GM20000 (cell line): ENCODE measurements around the gene CORO2A.
"Not testable (repeated sequence)": the region's sequence is repeated elsewhere in the genome, so short reads cannot be mapped to it uniquely, and the experiment has no call there.

Source experiments
- DNase-seq: peaks from one replicate; pipeline ENCODE4 v3.0.0; 2012; ENCODE audit warnings: low spot score
- TF ChIP-seq, protein P1 (sequence below): IDR thresholded peaks from 2 replicates; pipeline ENCODE4 v1.5.1; 2012; ENCODE audit warnings: mild to moderate bottlenecking, control low read depth; ENCODE audit errors: extremely low read depth, missing control alignments

Gene CORO2A

DNA sequence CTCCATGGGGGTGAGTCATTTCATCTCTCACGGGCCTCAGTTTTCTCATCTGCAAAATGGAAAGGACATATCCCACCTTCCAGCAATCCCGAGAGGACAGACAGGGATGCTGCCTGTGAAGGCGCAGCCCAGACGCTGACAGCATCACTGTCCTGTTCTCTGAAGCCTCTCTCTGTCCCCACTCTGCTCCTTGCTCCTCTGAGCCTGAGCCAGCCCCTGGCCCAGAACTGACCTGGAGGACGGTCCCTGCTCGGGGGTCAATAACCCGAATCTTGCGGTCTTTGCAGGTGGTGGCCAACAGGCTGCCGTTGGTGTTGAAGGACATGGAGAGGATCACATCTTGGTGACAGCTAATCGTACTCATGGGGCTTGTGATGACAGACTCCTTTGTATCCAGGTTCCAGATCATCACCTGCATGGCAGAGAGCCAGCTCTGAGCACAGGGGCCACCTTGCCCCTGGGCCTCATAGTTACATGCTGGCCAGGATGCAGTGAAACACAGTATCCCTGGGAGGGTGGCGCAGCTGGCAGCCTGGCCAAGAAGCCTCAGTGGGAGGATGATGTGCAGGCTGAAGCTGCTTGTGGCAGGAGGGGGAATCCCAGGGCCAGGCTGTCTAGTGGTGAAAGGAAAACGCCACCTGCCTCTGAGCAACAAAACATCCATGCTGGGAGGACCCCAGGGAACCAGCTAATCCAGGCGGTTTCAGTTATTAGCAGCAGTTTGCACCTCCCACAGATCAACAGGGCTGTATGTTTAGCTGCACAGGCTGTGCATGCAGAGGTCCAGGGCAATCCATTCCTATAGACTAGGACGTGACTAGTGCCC is 59.4 kb downstream of the CORO2A start:
- no peak for DNase-seq
- TF ChIP-seq, protein P1, sequence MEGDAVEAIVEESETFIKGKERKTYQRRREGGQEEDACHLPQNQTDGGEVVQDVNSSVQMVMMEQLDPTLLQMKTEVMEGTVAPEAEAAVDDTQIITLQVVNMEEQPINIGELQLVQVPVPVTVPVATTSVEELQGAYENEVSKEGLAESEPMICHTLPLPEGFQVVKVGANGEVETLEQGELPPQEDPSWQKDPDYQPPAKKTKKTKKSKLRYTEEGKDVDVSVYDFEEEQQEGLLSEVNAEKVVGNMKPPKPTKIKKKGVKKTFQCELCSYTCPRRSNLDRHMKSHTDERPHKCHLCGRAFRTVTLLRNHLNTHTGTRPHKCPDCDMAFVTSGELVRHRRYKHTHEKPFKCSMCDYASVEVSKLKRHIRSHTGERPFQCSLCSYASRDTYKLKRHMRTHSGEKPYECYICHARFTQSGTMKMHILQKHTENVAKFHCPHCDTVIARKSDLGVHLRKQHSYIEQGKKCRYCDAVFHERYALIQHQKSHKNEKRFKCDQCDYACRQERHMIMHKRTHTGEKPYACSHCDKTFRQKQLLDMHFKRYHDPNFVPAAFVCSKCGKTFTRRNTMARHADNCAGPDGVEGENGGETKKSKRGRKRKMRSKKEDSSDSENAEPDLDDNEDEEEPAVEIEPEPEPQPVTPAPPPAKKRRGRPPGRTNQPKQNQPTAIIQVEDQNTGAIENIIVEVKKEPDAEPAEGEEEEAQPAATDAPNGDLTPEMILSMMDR = no peak

DNA sequence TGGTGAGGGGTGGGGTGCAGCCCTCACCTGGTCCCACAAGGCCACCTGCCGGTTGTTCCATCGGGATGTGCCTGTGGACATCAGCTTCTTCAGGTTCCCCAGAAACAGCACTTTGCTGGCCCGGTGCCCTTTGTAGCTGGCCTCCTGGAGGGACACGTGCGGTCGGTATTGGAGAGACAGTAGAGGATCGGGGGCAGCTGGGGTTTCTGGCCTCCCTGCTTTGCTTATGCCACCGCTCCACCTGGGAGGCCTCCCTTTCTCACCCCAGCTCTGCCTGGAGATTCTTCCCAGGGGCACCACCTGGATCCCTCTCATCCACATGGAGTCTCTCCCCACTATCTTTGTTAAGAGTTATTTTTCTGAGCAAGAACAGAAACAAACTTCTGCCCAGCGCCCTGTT is 60.3 kb downstream of the CORO2A start:
- TF ChIP-seq, protein P1 = no peak
- DNase-seq = no peak

DNA sequence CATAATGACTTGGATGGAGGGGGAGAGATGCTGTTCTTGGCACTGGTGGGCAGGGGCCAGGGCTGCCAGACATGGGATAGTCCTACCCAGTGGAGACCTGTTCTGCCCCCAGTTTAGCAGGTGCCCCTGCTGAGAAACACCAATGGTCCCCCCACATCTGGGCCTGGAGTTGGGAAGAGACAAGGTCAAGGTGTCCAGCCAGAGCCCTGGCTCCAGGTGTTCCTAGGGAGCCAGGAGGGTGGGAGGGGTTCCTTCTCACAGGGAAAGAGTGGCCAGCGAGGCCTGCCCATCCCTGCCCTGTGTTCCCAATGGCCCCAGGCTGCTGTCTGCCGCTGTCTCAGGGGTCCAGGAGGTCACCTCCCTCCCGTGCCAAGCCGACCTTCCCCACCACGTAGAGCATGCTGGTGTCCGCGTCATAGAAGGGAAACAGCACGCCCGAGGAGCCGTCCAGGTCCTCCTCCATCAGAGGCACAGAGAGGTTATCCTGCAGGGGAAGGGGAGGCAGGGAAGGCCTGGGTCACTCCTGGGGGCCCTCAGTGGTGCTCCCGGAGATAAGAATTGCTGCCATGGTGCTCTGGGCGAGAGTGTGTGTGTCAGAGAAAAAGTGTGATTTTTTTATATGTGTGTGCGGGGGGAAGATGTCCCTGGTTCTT is 61.7 kb downstream of the CORO2A start:
- TF ChIP-seq, protein P1 = no peak
- DNase-seq = no peak

DNA sequence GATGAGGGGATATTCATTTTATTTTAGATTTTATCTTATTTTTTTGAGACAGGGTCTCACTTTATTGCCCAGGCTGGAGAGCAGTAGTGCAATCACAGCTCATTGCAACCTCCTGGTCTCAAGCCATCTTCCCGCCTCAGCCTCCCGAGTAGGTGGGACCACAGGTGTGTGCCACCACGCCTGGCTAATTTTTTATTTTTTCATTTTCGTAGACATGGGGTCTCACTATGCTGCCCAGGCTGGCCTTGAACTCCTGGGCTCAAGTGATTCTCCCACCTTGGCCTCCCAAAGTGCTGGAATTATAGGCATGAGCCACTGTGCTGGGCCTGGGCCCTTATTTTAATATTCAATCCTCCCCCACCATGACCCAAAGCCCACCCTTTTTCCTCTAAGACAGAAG is 62.4 kb downstream of the CORO2A start:
- not testable (repeated sequence) for DNase-seq

DNA sequence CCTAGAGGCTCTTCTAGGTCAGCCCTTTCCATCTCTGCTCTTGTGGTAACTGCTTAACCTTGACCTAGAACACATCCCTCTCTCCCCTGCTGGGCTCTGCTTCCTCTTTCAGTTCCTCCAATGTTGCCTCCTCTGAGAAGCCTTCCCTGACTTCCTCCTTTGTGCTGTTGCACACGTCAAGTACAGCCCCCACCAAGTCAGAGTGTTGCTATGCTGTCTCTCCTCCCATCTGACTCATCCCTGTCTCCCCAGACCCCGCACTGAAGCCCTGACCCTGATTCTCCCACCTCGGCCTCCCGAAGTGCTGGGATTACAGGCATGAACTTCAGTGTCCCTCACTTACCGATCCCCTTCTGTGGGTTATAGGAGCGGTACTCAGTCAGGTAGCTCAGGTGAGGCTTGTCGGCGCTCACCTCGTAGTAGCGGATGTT is 63.0 kb downstream of the CORO2A start:
- TF ChIP-seq, protein P1 = no peak
- DNase-seq = peak; percentile 65

DNA sequence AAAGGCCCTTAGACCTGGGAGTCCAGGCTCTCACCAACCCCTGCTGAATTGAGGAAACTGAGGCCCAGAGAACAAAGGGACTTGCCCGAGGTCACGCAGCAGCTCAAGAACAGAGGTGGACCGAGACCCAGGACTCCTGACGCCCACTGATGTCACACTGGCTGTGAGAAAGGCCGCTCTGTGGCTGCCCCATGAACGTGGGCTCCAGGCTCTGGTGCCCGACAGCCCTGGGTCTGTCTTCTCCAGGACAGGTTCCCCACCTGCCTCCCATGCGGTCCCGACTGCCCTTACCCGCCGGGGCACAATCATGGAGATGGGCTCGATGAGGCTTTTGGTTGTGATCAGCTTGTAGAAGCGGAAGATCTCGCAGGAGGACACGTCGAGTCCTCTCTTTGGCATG is 64.1 kb downstream of the CORO2A start:
- TF ChIP-seq, protein P1 = no peak
- DNase-seq = no peak

DNA sequence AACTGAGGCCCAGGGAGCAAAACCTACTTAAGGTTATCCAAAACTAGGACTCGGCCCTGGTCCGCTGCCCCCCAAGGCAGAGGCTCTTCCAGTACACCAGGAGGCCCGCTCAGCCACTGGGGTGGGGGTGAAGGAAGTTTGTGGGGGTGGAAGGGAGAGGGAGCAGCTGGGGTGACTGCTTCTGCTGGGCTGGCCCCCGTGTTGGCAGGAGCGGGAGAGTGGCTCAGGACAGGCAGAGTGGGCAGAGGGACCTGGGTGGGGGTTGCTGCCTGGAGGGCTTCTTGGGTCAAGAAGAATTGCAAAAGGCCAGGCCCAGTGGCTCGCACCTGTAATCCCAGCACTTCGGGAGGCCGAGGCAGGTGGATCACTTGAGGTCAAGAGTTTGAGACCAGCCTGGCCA is 65.2 kb downstream of the CORO2A start:
- DNase-seq = no peak
- TF ChIP-seq, protein P1 = no peak
